Osteocyte (in vitro differentiated cells): ENCODE measurements around the gene UNK. TPM values are rescaled to one million over a fixed set of nuclear protein-coding genes. Genes with fewer than 3 reads are reported as not detected.

Experiments used
- DNase-seq: peaks from one replicate; pipeline ENCODE4 v3.0.0; 2021; ENCODE audit warnings: mixed read lengths; ENCODE audit not compliant: unreplicated experiment; ENCODE audit errors: extremely low spot score
- H3K27ac Mint-ChIP-seq: one replicate; pipeline ENCODE4 v1.8.0; 2021; ENCODE audit warnings: mild to moderate bottlenecking, mixed read lengths; ENCODE audit not compliant: unreplicated experiment
- H3K27me3 Mint-ChIP-seq: one replicate; pipeline ENCODE4 v1.8.0; 2021; ENCODE audit warnings: mixed read lengths; ENCODE audit not compliant: unreplicated experiment
- H3K36me3 Mint-ChIP-seq: one replicate; pipeline ENCODE4 v1.8.0; 2021; ENCODE audit warnings: mixed read lengths; ENCODE audit not compliant: unreplicated experiment
- H3K4me1 Mint-ChIP-seq: one replicate; pipeline ENCODE4 v1.8.0; 2021; ENCODE audit warnings: mixed read lengths; ENCODE audit not compliant: unreplicated experiment
- H3K4me3 Mint-ChIP-seq: one replicate; pipeline ENCODE4 v1.8.0; 2021; ENCODE audit warnings: mild to moderate bottlenecking, moderate library complexity, mixed read lengths; ENCODE audit not compliant: unreplicated experiment
- H3K9me3 Mint-ChIP-seq: one replicate; pipeline ENCODE4 v1.8.0; 2021; ENCODE audit warnings: mixed read lengths; ENCODE audit not compliant: unreplicated experiment
- CTCF ChIP-seq: fragments of 200-600 bp; sonication (generic); IDR thresholded peaks from 2 replicates; pipeline ENCODE4 v1.5.0; 2021; ENCODE audit warnings: antibody characterized with exemption, mild to moderate bottlenecking, moderate library complexity
- total RNA-seq: library from RNA; stranded (reverse); gene quantifications from 2 replicates; pipeline ENCODE4 v1.2.1, GENCODE V29; 2021

UNK gene
- total RNA-seq, 1 donor from 2014 or later: 38.2 TPM

GRCh38 chr17:75806822-75807500 is 22.4 kb downstream of the UNK start:
- no peaks in the 10 kb centered on the region for H3K9me3 Mint-ChIP-seq
- no peaks in the 10 kb centered on the region for H3K36me3 Mint-ChIP-seq
- no peaks in the 10 kb centered on the region for H3K27me3 Mint-ChIP-seq
- peaks cover 16% of the 10 kb centered on the region for H3K4me1 Mint-ChIP-seq
- DNase-seq: no peak
- no peak for TF ChIP-seq CTCF
- no peak overlapping the region for H3K4me3 Mint-ChIP-seq
- no peak overlapping the region for H3K27ac Mint-ChIP-seq

GRCh38 chr17:75807861-75808260 is 23.3 kb downstream of the UNK start:
- Mint-ChIP-seq H3K27me3 (no peaks in the 10 kb centered on the region), H3K4me1 (peaks cover 16% of the 10 kb centered on the region), H3K9me3 (no peaks in the 10 kb centered on the region), H3K4me3 (no peak overlapping the region), H3K27ac (no peak overlapping the region), H3K36me3 (peaks cover 4% of the 10 kb centered on the region)
- DNase-seq: no peak
- TF ChIP-seq CTCF: no peak

GRCh38 chr17:75808549-75808904 is 23.9 kb downstream of the UNK start:
- Mint-ChIP-seq H3K27me3 (no peaks in the 10 kb centered on the region), H3K36me3 (peaks cover 5% of the 10 kb centered on the region), H3K9me3 (no peaks in the 10 kb centered on the region), H3K4me1 (peaks cover 16% of the 10 kb centered on the region), H3K27ac (peak overlapping the region; percentile 70), H3K4me3 (no peak overlapping the region)
- no peak for TF ChIP-seq CTCF
- no peak for DNase-seq

- no peak for DNase-seq
Measured at GRCh38 chr17:75808905-75809621, 24.5 kb downstream of the UNK start.

More at GRCh38 chr17:75808905-75809621, 24.5 kb downstream of the UNK start:
- H3K4me3 Mint-ChIP-seq: no peak overlapping the region
- no peak for TF ChIP-seq CTCF
- H3K27me3 Mint-ChIP-seq: no peaks in the 10 kb centered on the region
- H3K36me3 Mint-ChIP-seq: peaks cover 7% of the 10 kb centered on the region
- H3K9me3 Mint-ChIP-seq: no peaks in the 10 kb centered on the region
- H3K27ac Mint-ChIP-seq: peak overlapping the region; percentile 70
- H3K4me1 Mint-ChIP-seq: peaks cover 16% of the 10 kb centered on the region
